Cerebellar nuclear complex (tissue), 1 donor: ENCODE results near the gene LAMTOR4.
A peak's percentile ranks its signal among the peaks of the same experiment; 100 is the strongest.

Experiments
- DNase-seq, 2 experiments: peaks; one replicate each; lab custom pipeline; 2025; lab: John Stamatoyannopoulos, UW

LAMTOR4 gene

GRCh38 chr7:100148559-100149328 lies at the start of gene LAMTOR4:
Gene LAMTOR4 (plus strand): TSS chr7:100148918. CDS start chr7:100148973, 55 bp downstream.
- peak; percentile 91 to 99 for DNase-seq

GRCh38 chr7:100099452-100099851 lies 49.3 kb upstream of the LAMTOR4 start:
- DNase-seq, result no peak

- peak in 1 of 2 experiments; percentile 52 for DNase-seq
Measured at GRCh38 chr7:100100420-100101015, 48.2 kb upstream of the LAMTOR4 start.

- peak; percentile 89 to 97 for DNase-seq
Measured at GRCh38 chr7:100101016-100101862, 47.5 kb upstream of the LAMTOR4 start, which contains the start of the genes AP4M1 and MCM7. Gene AP4M1 (plus strand): TSS chr7:100101643. CDS start chr7:100101715, 72 bp downstream. Gene MCM7 (minus strand): TSS chr7:100101397. CDS start chr7:100101294, 103 bp downstream.

GRCh38 chr7:100102950-100103840 lies 45.5 kb upstream of the LAMTOR4 start:
- DNase-seq, result no peak

- no peak for DNase-seq
Measured at GRCh38 chr7:100105534-100105933, 43.2 kb upstream of the LAMTOR4 start.

- no peak for DNase-seq
Measured at GRCh38 chr7:100106633-100107032, 42.1 kb upstream of the LAMTOR4 start.

GRCh38 chr7:100107125-100107737 lies 41.5 kb upstream of the LAMTOR4 start:
- no peak for DNase-seq

GRCh38 chr7:100107890-100108289 lies 40.8 kb upstream of the LAMTOR4 start:
- no peak for DNase-seq

GRCh38 chr7:100109521-100110163 lies 39.1 kb upstream of the LAMTOR4 start:
- DNase-seq, result no peak

GRCh38 chr7:100111156-100111555 lies 37.6 kb upstream of the LAMTOR4 start:
- DNase-seq, result no peak

GRCh38 chr7:100111914-100112313 lies 36.8 kb upstream of the LAMTOR4 start:
- no peak for DNase-seq

- DNase-seq, result no peak
Measured at GRCh38 chr7:100115026-100115425, 33.7 kb upstream of the LAMTOR4 start.

GRCh38 chr7:100118388-100119071 lies 30.2 kb upstream of the LAMTOR4 start:
- no peak for DNase-seq

- peak; percentile 35 to 92 for DNase-seq
Measured at GRCh38 chr7:100119072-100119969, 29.4 kb upstream of the LAMTOR4 start, which contains the start of the genes CNPY4 and TAF6. Gene CNPY4 (plus strand): TSS chr7:100119634. CDS start chr7:100119745, 111 bp downstream. Gene TAF6 (minus strand): TSS chr7:100119358. CDS start chr7:100114209, 5,149 bp downstream.

- DNase-seq, result peak in 1 of 2 experiments; percentile 81
Measured at GRCh38 chr7:100119970-100120732, 28.6 kb upstream of the LAMTOR4 start.

GRCh38 chr7:100120733-100121036 lies 28.0 kb upstream of the LAMTOR4 start:
- DNase-seq, result no peak

- no peak for DNase-seq
Measured at GRCh38 chr7:100122067-100122466, 26.7 kb upstream of the LAMTOR4 start.
